Stimulated activated memory B cell treated with anti-CD40 and anti-IgM and Interleukin-4, amounts not matched to agents 10 μg/mL and 1 μg/mL and 100 μg/mL, for 72 hours (primary cell): ENCODE measurements around the gene SGTA.
"Not testable (repeated sequence)": the region's sequence is repeated elsewhere in the genome, so short reads cannot be mapped to it uniquely, and the experiment has no call there.

ENCODE experiments used
- ATAC-seq: fragments of 150-1000 bp; cut with Tn5 transposase; 2 replicates; pipeline ENCODE4 v1.10.0; 2021
- H3K27ac Mint-ChIP-seq: one replicate; pipeline ENCODE4 v1.8.0; 2022; ENCODE audit warnings: mild to moderate bottlenecking, mixed read lengths
- H3K27me3 Mint-ChIP-seq: one replicate; pipeline ENCODE4 v1.8.0; 2022; ENCODE audit warnings: mixed read lengths
- H3K36me3 Mint-ChIP-seq: one replicate; pipeline ENCODE4 v1.8.0; 2022; ENCODE audit warnings: mixed read lengths
- H3K4me1 Mint-ChIP-seq: one replicate; pipeline ENCODE4 v1.8.0; 2022; ENCODE audit warnings: mixed read lengths
- H3K4me3 Mint-ChIP-seq: one replicate; pipeline ENCODE4 v1.8.0; 2022; ENCODE audit warnings: mild to moderate bottlenecking, moderate library complexity, mixed read lengths
- H3K9me3 Mint-ChIP-seq: one replicate; pipeline ENCODE4 v1.8.0; 2022; ENCODE audit warnings: mixed read lengths

SGTA gene

GRCh38 chr19:2804156-2805004, 21.3 kb upstream of the SGTA start:
- ATAC-seq = no peak
- no peak overlapping the region for H3K4me3 Mint-ChIP-seq
- H3K36me3 Mint-ChIP-seq = peaks cover 67% of the 10 kb centered on the region
- H3K4me1 Mint-ChIP-seq = peaks cover 16% of the 10 kb centered on the region
- no peaks in the 10 kb centered on the region for H3K27me3 Mint-ChIP-seq
- H3K27ac Mint-ChIP-seq = peak overlapping the region; percentile 24
- no peaks in the 10 kb centered on the region for H3K9me3 Mint-ChIP-seq

- no peak for ATAC-seq
Measured at GRCh38 chr19:2803486-2804155, 20.5 kb upstream of the SGTA start.

GRCh38 chr19:2802826-2803225, 19.8 kb upstream of the SGTA start:
- Mint-ChIP-seq H3K36me3 (peaks cover 57% of the 10 kb centered on the region), H3K4me3 (no peak overlapping the region), H3K9me3 (no peaks in the 10 kb centered on the region), H3K27me3 (no peaks in the 10 kb centered on the region), H3K27ac (no peak overlapping the region), H3K4me1 (peaks cover 16% of the 10 kb centered on the region)
- no peak for ATAC-seq

More at GRCh38 chr19:2803486-2804155, 20.5 kb upstream of the SGTA start:
- Mint-ChIP-seq H3K4me1 (peaks cover 16% of the 10 kb centered on the region), H3K4me3 (no peak overlapping the region), H3K27ac (peak overlapping the region; percentile 24), H3K27me3 (no peaks in the 10 kb centered on the region), H3K36me3 (peaks cover 60% of the 10 kb centered on the region), H3K9me3 (no peaks in the 10 kb centered on the region)

GRCh38 chr19:2800506-2800905, 17.4 kb upstream of the SGTA start:
- peaks cover 16% of the 10 kb centered on the region for H3K4me1 Mint-ChIP-seq
- no peaks in the 10 kb centered on the region for H3K27me3 Mint-ChIP-seq
- no peak for ATAC-seq
- H3K36me3 Mint-ChIP-seq = peaks cover 72% of the 10 kb centered on the region
- no peak overlapping the region for H3K4me3 Mint-ChIP-seq
- no peak overlapping the region for H3K27ac Mint-ChIP-seq
- H3K9me3 Mint-ChIP-seq = no peaks in the 10 kb centered on the region

GRCh38 chr19:2799273-2800020, 16.4 kb upstream of the SGTA start:
- peaks cover 72% of the 10 kb centered on the region for H3K36me3 Mint-ChIP-seq
- no peak overlapping the region for H3K27ac Mint-ChIP-seq
- H3K4me1 Mint-ChIP-seq = peaks cover 16% of the 10 kb centered on the region
- H3K4me3 Mint-ChIP-seq = no peak overlapping the region
- H3K9me3 Mint-ChIP-seq = no peaks in the 10 kb centered on the region
- H3K27me3 Mint-ChIP-seq = no peaks in the 10 kb centered on the region
- ATAC-seq = no peak

GRCh38 chr19:2798733-2799132, 15.7 kb upstream of the SGTA start:
- H3K27me3 Mint-ChIP-seq = no peaks in the 10 kb centered on the region
- H3K9me3 Mint-ChIP-seq = no peaks in the 10 kb centered on the region
- no peak overlapping the region for H3K4me3 Mint-ChIP-seq
- H3K27ac Mint-ChIP-seq = no peak overlapping the region
- no peak for ATAC-seq
- H3K4me1 Mint-ChIP-seq = peaks cover 11% of the 10 kb centered on the region
- H3K36me3 Mint-ChIP-seq = peaks cover 67% of the 10 kb centered on the region

- no peak for ATAC-seq
- Mint-ChIP-seq H3K36me3 (peaks cover 67% of the 10 kb centered on the region), H3K27ac (no peak overlapping the region), H3K4me3 (no peak overlapping the region), H3K9me3 (no peaks in the 10 kb centered on the region), H3K27me3 (no peaks in the 10 kb centered on the region), H3K4me1 (peaks cover 7% of the 10 kb centered on the region)
Measured at GRCh38 chr19:2798158-2798685, 15.1 kb upstream of the SGTA start.

- Mint-ChIP-seq H3K4me1 (no peaks in the 10 kb centered on the region), H3K36me3 (peaks cover 65% of the 10 kb centered on the region), H3K4me3 (no peak overlapping the region), H3K27me3 (no peaks in the 10 kb centered on the region), H3K9me3 (no peaks in the 10 kb centered on the region), H3K27ac (no peak overlapping the region)
- no peak for ATAC-seq
Measured at GRCh38 chr19:2797280-2797679, 14.2 kb upstream of the SGTA start.

- H3K9me3 Mint-ChIP-seq = no peaks in the 10 kb centered on the region
- no peak overlapping the region for H3K4me3 Mint-ChIP-seq
- no peaks in the 10 kb centered on the region for H3K27me3 Mint-ChIP-seq
- peaks cover 64% of the 10 kb centered on the region for H3K36me3 Mint-ChIP-seq
- no peak for ATAC-seq
- H3K4me1 Mint-ChIP-seq = peaks cover 5% of the 10 kb centered on the region
- no peak overlapping the region for H3K27ac Mint-ChIP-seq
Measured at GRCh38 chr19:2796659-2797266, 13.7 kb upstream of the SGTA start.

- no peaks in the 10 kb centered on the region for H3K9me3 Mint-ChIP-seq
- H3K27ac Mint-ChIP-seq = no peak overlapping the region
- H3K36me3 Mint-ChIP-seq = peaks cover 63% of the 10 kb centered on the region
- peak; percentile 36 for ATAC-seq
- no peaks in the 10 kb centered on the region for H3K27me3 Mint-ChIP-seq
- peaks cover 8% of the 10 kb centered on the region for H3K4me1 Mint-ChIP-seq
- H3K4me3 Mint-ChIP-seq = no peak overlapping the region
Measured at GRCh38 chr19:2795827-2796658, 13.0 kb upstream of the SGTA start.

- peaks cover 32% of the 10 kb centered on the region for H3K4me1 Mint-ChIP-seq
- H3K27me3 Mint-ChIP-seq = no peaks in the 10 kb centered on the region
- no peaks in the 10 kb centered on the region for H3K9me3 Mint-ChIP-seq
- ATAC-seq = no peak
- H3K4me3 Mint-ChIP-seq = no peak overlapping the region
- H3K36me3 Mint-ChIP-seq = peaks cover 68% of the 10 kb centered on the region
- no peak overlapping the region for H3K27ac Mint-ChIP-seq
Measured at GRCh38 chr19:2793577-2793976, 10.5 kb upstream of the SGTA start.

- Mint-ChIP-seq H3K4me1 (peaks cover 36% of the 10 kb centered on the region), H3K27ac (no peak overlapping the region), H3K4me3 (no peak overlapping the region), H3K9me3 (no peaks in the 10 kb centered on the region), H3K27me3 (no peaks in the 10 kb centered on the region), H3K36me3 (peaks cover 72% of the 10 kb centered on the region)
- ATAC-seq = no peak
Measured at GRCh38 chr19:2793126-2793525, 10.1 kb upstream of the SGTA start.

GRCh38 chr19:2792666-2793065, 9.6 kb upstream of the SGTA start:
- not testable (repeated sequence) for H3K27me3 Mint-ChIP-seq, H3K27ac Mint-ChIP-seq, H3K9me3 Mint-ChIP-seq, ATAC-seq, H3K4me3 Mint-ChIP-seq
- Mint-ChIP-seq H3K36me3 (peaks cover 76% of the 10 kb centered on the region), H3K4me1 (peaks cover 41% of the 10 kb centered on the region)

- no peaks in the 10 kb centered on the region for H3K27me3 Mint-ChIP-seq
- H3K4me3 Mint-ChIP-seq = no peak overlapping the region
- no peak for ATAC-seq
- H3K4me1 Mint-ChIP-seq = peaks cover 49% of the 10 kb centered on the region
- H3K36me3 Mint-ChIP-seq = peaks cover 75% of the 10 kb centered on the region
- H3K27ac Mint-ChIP-seq = peak overlapping the region; percentile 48
- H3K9me3 Mint-ChIP-seq = no peaks in the 10 kb centered on the region
Measured at GRCh38 chr19:2791876-2792275, 8.8 kb upstream of the SGTA start.
